Medulla oblongata (tissue), 1 donor: ENCODE results near the gene NRCAM.

Source experiments
- DNase-seq: peaks from one replicate; pipeline ENCODE4 v3.0.0-alpha.2; 2015; ENCODE audit errors: extremely low spot score

NRCAM gene

DNA sequence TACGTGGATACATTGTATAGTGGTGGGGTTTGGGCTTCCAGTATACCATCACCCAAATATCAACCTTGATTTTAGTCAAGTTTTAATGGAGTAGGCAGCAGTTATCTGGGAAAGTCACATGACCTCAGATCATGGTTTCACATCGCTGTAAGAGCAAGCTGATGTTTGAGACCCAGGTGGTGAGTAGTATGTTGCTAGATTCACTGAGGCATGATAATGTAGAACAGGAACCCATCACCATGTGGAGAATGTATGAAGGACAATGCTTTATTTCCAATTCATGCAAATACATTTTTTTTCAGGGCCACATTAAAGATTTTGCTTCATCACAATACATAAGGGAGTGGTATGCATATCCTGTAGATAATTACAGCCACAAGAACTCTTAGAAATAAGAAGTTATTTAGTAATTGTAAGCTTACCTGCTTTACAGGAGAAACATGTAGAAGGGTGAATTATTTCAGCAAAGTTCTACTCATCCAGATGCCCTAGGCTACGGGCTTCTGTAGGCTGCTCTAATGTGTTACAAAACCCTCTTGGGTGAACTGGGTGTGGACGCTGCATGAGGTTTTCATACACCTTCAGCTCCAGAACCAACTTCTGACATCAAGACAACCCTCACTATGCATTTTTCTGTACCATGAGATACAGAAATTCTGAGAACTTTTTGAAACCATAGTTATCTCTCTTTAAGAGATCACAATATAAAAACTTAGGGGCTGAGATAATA lies 298.5 kb downstream of the NRCAM start:
- no peak for DNase-seq

DNA sequence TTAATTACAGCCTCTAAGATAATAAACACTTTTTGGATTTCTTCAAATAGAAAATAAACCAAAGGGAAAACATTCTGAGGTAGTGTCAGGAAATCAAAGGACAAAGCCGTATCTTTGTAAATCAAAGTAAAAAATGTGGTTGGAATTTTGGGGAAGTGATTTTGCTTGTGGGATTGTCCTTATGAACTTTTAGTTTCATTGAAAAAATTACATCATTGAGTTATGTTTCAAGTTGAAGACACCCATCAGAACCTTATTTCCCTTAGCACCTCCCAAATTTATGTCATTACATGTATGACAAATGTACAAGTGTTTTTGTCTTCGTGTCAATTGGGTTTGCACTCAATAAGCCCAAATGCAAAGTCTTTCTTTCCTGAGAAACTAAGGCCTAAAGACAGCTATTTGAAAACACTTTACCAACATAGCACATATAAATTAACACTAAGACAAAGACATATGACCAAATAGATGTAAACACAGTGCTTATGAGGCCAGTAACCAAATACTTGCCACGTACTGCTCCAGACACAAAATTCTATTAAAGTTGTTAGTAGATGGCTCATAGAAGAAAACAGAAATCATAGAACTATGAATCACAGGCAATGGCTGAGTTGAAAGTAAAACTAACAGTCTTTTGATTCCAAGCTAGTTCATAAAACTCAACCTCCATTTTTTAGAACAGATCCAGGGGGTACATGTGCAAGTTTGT lies 299.2 kb downstream of the NRCAM start:
- DNase-seq, result no peak

DNA sequence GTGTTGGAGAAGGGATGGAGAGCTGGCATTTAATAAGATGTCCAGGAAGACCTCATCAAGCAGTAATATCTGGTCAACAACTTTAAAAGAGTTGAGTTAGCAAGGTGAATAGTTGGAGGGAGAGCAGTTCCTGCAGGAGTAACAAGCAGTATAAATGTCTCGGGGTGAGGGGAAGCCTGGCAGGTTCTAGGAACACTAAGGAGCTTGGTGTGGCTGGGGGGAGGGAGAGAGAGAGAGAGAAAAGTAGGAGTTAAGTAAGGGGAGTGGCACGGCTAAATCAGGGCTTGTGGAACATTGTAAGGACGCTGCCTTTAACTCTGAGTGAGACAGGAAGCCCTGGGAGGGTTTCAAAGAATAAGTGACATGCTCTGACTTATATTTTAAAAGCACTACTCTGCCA lies 304.0 kb downstream of the NRCAM start:
- DNase-seq, result no peak

DNA sequence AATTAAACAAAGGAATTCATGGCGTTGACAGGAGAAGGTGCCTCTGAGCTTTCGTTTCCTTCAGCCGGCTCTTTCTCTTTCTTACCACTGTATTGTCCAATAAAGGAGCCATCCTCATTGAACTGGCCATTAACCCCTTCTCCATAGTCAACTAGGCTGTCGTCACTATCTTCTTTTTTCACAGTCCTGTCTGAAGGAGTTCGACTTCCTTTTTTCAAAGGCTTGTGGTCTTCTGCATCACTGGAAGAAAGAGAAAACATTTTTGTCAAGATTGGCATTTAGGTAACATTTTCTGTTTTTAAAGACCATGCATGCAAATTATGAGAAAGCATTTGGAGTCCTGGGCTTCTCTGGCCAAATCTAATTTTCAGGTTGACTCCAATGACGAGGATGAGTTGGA lies 306.3 kb downstream of the NRCAM start:
- no peak for DNase-seq

DNA sequence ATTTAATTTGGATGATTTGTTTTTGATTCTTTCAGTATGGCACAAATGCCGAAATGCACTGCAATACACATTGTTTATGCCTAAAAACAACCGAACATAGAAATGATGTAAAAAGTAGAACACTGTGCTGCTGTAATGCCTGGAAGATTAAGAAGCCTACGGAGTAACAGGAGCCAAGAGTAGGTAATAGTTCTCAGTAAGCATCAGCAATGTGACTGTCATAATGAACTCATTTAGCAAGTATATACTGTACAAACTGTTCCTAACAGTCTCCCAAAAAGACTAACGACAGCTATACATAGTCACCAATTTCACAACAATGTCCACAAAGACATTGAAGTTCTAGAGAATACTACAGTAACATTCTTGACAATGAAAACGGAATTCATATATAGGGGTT lies 307.1 kb downstream of the NRCAM start:
- no peak for DNase-seq

DNA sequence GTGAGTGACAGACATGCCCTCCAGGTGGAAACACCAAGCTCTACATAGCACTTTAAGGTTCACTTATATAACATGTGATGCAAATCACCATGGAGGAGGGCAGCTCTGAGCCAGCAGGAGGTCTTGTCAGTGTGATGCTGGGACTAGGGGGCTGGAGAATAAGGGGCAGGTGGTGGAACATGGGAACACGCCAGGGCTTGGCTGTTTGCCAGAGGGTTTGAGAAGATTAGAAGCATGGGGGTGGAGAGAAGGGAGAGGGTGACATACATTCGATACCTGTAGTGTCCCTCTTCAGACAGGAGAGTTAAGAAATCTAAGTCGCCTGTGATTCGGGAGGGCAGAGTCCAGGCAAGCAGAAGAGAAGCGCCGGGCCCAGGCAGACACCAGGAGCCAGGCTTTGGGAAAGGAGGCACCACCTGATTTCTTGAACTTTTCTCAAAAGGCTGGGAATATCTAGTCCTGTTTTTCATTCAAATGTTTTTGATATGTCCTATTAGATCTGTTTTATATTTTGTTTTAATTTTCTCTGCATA lies 309.1 kb downstream of the NRCAM start:
- no peak for DNase-seq

DNA sequence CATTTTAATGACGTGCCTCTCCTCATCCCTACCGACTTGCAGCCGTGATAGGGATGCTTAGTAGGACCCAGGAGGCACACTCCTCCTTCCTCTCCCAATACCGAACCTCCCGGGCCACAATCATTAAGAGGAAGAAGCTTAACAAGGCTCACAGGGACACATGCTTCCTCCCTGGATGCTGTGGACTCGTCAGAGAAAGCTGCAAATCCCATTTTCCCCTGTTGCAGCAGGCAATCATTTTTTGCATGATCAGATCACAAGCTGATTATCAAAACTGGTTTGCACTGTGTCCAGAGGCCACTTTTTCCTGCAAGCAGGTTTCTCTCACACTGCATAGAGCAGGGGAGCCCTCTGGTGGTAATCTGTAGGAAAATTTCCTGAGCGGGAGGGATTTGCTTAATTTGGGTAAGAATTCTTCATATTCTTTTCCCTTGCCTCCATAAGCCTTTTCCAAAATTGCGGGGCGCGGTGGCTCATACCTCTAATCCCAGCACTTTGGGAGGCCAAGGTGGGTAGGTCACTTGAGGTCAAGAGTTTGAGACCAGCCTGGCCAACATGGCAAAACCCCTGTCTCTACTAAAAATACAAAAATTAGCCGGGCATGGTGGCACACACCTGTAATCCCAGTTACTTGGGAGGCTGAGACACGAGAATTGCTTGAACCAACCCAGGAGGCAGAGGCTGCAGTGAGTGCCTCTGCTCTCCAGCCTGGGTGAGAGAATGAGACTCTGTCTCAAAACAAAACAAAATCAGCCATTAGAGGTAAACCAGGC lies 310.0 kb downstream of the NRCAM start:
- DNase-seq, result peak; percentile 81

DNA sequence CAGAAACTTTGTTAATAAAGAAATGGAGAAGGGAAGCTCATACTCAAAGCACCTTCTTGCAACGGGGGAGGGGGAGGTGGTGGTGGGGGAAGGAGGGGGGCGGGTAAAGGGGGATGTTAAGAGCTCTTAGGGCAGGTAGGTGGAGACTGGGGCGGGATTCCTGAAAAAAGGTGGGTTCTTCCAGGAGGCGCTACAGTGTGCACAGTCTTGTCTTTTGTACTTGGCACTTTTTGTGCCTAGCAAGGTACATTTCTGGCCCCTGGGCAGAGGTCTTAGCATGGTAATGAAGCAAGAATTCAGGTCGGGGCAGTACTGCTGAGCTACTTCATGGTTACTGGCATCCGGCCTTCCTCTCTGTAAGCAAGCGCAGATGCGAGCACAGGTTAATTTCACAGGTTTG lies 310.8 kb downstream of the NRCAM start:
- no peak for DNase-seq

DNA sequence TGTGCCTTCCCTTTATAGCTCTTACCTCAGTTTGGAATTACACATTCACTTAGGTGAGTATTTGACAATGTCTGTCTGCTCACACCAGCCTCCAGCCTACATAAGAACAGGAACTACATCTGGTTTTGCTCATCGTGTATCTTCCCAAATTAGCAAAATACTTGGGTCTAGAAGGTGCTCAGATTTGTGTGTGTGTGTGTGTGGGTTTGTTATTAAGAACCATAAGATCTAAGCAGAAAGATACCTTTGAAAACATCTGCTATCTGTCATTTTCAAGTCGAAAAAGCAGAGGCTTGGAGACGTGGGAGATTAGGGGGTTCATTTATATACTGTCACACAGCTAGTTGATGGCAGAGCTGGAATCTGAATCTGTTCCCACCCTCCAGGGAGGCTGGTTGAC lies 311.3 kb downstream of the NRCAM start:
- no peak for DNase-seq

DNA sequence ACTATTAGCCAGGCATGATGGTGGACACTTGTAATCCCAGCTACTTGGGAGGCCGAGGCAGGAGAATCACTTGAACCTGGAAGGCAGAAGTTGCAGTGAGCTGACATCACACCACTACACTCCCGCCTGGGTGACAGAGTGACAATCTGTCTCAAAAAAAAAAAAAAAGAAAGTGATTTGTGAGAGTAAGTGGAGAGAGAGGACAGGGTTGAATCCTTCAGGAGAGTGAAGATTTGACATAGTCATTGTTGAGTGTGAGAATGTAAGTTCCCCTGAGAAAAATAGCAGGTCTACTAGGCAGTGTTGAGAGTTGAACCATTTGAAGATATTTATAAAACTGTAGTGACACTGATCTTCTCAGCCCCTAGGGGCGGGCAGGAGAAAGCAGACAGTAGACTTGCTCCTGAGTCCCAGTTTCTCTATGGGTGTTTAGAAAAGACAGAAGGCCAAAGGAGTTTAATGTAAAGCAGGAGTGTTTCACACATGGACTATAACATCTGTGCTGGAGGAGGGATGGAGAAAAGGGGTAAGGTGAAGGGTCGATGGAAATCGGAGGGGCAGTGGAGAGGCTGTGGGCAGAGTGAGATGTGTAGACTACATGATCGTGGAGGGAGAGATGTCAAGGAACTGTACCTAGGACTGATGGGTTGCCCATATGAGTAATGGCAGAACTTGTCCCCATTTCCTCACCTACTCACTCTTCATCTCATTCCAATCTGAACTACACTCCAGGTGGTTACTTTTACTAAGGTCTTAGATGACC lies 312.4 kb downstream of the NRCAM start:
- DNase-seq, result no peak

DNA sequence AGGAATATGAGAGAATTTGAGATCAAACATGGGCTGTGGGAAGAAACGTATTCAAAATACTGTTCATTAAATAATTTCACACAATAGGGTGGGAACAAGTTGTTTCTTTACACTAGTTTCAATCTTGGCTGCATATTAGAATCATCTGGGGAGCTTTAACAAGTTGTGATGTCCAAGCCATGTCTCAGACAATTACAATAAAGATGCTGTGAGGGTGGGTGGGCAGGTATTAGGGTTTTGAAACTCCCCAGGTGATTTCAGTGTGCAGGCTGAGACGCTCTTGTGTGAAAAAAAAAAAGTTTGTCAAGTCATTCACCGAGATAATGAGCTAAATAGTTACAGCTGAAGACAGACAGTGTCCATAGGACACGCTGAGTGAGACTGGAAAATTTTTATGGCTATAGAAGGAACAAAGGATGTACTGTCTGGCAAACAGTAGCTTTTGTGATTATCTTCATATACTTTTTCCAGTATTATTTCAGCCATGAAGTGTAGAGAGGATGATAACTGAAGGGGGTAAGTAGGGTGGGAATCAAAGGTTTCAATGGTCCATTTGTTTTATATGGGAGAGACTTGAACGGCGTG lies 313.5 kb downstream of the NRCAM start:
- no peak for DNase-seq

DNA sequence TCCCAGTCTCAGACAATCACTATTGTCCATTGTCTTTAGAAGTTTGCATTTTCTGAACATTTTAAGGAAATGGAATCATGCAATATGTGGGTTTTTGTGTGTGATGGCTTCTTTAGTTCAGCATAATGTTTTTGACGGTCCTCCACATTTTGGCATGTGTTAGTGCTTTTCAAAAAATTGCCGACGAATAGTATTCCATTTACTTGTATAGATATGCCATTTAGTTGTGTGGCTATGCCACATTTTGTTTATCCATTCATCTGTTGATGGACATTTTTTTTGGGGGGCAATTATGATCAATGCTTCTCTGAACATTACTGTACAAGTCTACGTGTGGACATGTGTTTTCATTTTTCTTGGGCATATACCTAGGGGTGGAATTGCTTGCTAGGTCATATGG lies 314.1 kb downstream of the NRCAM start:
- peak; percentile 15 for DNase-seq

DNA sequence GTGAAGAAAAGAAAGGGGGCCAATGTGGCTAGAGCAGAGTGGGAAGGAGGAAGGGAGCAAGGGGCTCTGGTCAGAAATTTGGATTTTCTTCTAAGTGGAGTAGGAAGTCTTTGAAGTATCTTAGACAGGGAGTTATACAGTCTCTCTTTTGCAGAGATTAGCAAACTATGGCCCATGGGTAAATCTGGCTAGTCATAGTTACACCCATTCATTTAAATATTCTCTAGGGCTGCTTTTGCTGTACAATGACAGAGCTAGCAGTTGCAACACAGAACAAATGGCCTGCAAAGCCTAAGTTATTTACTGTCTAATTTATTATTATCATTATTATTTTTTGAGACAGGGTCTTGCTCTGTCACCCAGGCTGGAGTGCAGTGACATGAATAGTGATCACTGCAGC lies 315.6 kb downstream of the NRCAM start:
- DNase-seq, result no peak

DNA sequence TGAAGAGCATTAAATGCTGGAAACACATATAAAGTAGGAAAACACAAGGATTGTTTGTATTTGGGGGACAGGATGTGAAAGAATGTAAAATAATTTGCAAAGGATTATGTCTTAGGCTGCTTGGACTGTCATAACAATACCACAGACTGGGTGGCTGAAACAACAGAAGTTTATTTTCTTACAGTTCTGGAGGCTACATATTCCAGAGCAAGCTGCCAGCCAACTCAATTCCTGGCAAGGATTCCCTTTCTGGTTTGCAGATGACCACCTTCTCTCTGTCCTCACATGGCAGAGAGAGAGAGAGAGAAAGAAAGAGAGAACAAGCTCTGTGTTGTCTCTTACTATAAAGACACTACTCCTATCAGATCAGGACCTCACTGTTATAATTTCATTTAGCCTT lies 317.3 kb downstream of the NRCAM start:
- DNase-seq, result no peak

DNA sequence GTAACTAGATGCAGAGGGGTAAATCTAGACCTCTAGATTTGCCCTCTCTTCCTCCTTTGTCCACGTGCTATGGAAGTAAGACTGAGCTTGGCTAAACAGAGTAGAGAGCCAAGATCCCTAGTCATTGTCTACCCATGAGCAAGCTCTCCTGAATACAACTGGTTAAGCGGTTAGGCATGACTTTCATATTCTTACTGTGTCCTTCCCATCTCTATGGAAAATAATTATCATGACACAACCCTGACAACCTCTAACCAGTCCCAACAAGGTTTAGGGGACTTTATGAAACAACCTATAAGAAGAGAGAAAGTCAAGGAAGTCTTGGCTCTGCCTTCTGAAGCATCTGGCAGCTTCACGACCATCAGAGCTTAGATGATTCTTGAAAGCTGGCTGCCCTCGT lies 318.2 kb downstream of the NRCAM start:
- DNase-seq, result no peak

DNA sequence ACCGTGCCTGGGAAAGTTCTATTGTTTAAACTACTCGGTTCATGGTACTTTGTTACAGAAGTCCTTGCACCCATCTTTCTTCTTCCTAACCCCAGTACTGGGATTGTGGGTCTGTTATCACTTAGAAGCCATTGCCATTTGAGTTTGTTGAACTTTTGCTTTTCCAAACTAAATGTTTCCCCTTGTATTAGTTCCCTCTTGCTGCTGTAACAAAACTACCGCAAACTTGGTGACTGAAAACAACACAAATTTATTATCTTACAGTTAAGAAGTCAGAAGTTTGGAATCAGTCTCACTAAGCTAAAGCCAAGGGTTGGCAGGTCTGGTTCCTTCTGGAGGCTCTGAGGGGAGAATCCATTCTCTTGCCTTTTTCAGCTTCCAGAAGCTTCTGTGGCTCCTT lies 319.2 kb downstream of the NRCAM start:
- DNase-seq, result no peak

DNA sequence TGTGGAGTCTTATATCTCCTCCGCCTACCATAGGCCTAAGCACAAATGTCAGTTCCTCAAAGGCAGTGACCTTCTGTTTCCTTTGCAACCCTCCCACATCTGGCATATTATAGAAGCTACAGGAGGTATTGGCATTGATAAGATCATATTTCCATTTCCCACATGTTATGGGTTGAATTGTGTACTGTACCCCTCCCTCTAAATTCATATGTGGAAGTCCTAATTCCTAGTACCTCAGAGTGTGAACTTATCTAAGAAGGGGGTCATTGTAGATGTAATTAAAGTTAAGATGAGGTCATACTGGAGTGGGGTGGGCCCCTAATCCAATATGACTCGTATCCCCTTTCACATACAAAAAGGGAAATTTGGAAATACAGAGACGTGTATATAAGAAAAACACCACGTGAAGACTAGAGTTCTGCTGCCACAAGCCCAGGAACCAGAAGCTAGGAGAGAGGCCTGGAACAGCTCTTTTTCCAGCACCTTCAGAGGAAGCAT lies 320.0 kb downstream of the NRCAM start:
- DNase-seq, result no peak

DNA sequence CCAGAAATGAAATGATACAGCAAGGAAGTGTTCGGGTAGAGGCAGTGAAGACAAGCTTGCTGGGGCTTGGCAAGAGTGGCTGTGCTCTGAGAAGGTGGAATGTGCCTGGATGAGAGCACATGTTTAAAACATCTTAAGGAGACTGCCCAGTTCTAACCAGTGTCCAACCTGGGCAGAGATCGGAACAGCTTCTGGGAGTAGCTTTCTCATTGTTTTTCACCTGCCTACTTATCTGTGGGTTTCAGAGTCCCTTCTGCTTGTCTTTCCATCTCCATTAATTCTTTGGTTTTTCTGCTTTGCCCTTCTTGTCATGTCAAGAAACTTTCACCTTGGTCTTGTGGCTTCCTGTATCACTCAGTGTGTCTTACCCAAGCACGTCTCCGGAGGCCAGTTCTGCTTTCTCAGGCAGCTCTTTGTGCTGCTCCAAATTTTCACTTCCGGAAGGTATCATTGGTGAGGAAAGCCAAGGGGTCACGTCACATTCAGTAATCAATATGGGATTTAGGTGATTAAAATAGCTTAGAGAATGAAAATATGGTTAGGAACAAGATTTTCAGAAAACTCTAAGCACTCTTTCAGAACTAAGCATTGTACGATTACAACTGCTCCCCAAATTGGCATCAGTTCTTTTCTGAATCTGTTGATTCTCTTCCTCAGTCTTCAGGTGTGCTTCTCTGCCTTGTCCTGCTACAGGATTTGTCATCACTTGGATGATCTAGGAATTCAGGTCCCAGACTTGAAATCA lies 320.6 kb downstream of the NRCAM start:
- no peak for DNase-seq

DNA sequence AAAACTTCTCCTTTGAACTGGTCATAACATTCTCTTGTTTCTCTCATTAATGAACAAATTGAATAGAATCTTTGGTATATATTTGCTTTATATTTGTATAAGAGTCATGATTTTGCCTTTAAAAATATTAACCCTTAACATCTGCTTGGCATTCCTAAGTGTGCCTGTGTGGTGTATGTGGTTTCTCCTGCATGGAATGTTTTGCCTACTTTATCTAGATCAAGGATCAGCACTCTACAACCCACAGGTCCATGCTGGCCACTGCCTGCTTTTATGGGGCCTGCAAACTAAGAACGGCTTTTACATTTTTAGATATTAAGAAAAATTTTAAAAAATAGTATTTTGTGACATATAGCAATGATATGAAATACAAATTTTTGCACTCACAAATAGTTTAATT lies 321.8 kb downstream of the NRCAM start:
- DNase-seq, result no peak

DNA sequence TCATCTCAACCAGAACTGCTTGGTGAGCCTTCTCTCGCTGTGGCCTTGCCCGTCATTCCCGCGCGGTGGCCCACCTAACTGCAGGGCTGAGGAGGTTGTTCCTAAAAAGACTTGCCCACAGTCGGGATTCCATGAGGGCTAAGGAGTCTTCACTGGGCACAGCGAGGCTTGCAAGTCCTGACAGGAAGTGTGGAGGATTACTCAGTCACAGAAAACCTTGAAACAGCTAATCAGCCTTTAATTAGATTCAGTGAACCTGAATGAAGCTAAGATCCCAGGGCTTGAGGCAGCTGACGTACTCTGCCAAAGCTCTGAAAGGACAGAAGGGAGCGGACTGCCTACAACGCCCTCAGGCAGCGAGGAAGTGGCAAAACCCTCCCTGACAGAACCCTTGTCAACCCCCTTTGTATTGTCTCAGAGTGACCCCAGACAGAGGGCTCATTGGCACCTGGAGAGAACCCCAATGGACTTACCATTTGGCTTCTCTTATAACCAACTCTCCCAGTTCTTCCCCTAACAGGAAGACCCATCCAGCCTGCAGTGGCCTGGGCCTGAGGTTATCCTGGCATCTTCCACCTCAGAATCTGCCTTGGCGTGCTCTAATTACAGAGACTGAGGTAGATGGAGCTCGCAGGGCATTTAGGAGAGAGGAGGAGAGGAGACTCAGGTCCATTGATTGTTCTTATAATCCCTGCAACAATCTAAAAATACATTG lies 323.5 kb downstream of the NRCAM start:
- DNase-seq, result no peak
